IMR-90 (cell line): ENCODE results near the gene CBX5.

ENCODE experiments used
- BHLHE40 ChIP-seq: fragments of 150-350 bp; IDR thresholded peaks from 2 replicates; pipeline ENCODE4 v1.6.1; 2016; ENCODE audit warnings: mild to moderate bottlenecking, low read depth, low read length
- CHD1 ChIP-seq: IDR thresholded peaks from 2 replicates; pipeline ENCODE4 v1.6.1; 2012; ENCODE audit warnings: low read depth, low read length, improper control_type of control experiment
- MAZ ChIP-seq: IDR thresholded peaks from 2 replicates; pipeline ENCODE4 v1.6.1; 2012; ENCODE audit warnings: low read depth, mild to moderate bottlenecking, low read length, improper control_type of control experiment, moderate library complexity, borderline replicate concordance
- MXI1 ChIP-seq: IDR thresholded peaks from 2 replicates; pipeline ENCODE4 v1.6.1; 2012; ENCODE audit warnings: low read depth, mild to moderate bottlenecking, low read length, moderate library complexity, borderline replicate concordance
- POLR2A ChIP-seq: IDR thresholded peaks from 2 replicates; pipeline ENCODE4 v1.6.1; 2012; ENCODE audit warnings: mild to moderate bottlenecking, low read depth, low read length
- RAD21 ChIP-seq: IDR thresholded peaks from 2 replicates; pipeline ENCODE4 v1.6.1; 2012; ENCODE audit warnings: low read length, improper control_type of control experiment
- RFX5 ChIP-seq: IDR thresholded peaks from 2 replicates; pipeline ENCODE4 v1.8.0; 2012; ENCODE audit warnings: low read depth, mild to moderate bottlenecking, low read length, moderate library complexity
- SMC3 ChIP-seq: fragments of 150-350 bp; IDR thresholded peaks from 2 replicates; pipeline ENCODE4 v1.6.1; 2016; ENCODE audit warnings: low read depth, mild to moderate bottlenecking, antibody characterized with exemption, low read length, moderate library complexity
- USF2 ChIP-seq: fragments of 150-350 bp; IDR thresholded peaks from 2 replicates; pipeline ENCODE4 v1.6.1; 2017; ENCODE audit warnings: mild to moderate bottlenecking, antibody characterized with exemption, low read length, low read depth
- TF ChIP-seq, protein P1 (sequence below): conservative IDR thresholded peaks from 2 replicates; pipeline ENCODE4 v1.5.1; 2012; ENCODE audit warnings: mild to moderate bottlenecking, low read depth, low read length, improper control_type of control experiment

DNA sequence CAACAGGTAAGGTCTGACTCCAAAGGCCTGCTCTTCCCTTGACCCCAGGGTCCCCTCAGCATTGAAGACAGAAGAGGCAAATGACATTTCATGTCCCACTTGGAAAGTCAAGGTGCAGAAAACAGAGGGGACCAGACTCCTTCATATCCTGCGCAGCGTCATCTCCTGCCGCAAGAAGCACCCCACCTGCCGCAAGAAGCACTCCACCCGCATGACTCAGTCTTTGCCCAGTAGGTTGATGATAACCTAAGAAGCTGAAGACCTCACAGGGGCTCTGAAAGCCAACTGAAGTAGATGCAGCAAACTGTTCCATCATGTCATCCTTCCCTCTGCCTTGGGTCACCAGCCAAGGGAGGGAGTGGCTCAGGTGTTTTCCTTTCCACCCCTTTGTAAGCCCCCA is 79.5 kb downstream of the CBX5 start:
- TF ChIP-seq, protein P1, sequence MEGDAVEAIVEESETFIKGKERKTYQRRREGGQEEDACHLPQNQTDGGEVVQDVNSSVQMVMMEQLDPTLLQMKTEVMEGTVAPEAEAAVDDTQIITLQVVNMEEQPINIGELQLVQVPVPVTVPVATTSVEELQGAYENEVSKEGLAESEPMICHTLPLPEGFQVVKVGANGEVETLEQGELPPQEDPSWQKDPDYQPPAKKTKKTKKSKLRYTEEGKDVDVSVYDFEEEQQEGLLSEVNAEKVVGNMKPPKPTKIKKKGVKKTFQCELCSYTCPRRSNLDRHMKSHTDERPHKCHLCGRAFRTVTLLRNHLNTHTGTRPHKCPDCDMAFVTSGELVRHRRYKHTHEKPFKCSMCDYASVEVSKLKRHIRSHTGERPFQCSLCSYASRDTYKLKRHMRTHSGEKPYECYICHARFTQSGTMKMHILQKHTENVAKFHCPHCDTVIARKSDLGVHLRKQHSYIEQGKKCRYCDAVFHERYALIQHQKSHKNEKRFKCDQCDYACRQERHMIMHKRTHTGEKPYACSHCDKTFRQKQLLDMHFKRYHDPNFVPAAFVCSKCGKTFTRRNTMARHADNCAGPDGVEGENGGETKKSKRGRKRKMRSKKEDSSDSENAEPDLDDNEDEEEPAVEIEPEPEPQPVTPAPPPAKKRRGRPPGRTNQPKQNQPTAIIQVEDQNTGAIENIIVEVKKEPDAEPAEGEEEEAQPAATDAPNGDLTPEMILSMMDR, result no peak
- TF ChIP-seq CHD1, result no peak
- TF ChIP-seq POLR2A, result no peak
- TF ChIP-seq RFX5, result no peak
- TF ChIP-seq SMC3, result no peak
- TF ChIP-seq USF2, result no peak
- TF ChIP-seq BHLHE40, result no peak
- no peak for TF ChIP-seq MXI1
- no peak for TF ChIP-seq RAD21
- TF ChIP-seq MAZ, result no peak
